Esophagus muscularis mucosa (tissue), 4 donors: ENCODE data around the gene SLC48A1. TPM values are rescaled to one million over a fixed set of nuclear protein-coding genes. Genes with fewer than 3 reads are reported as not detected.

Experiments
- DNase-seq: peaks from one replicate; pipeline ENCODE4 v3.0.0-alpha.2; 2017; ENCODE audit errors: extremely low spot score
- H3K27ac ChIP-seq, 4 donors: fragments of 200-600 bp; sonication (generic); replicated peaks in 1 of 4; 1 replicate in 3 of 4; 2 replicates in 1 of 4; pipeline ENCODE4 v1.5.1; 2016 to 2019; ENCODE audit warnings: mild to moderate bottlenecking in 1 of 4
- H3K27me3 ChIP-seq, 4 donors: fragments of 200-600 bp; sonication (generic); one replicate each; pipeline versions ENCODE4 v1.5.1 to v1.6.0; 2016 to 2019
- H3K36me3 ChIP-seq, 4 donors: fragments of 200-600 bp; sonication (generic); one replicate each; pipeline ENCODE4 v1.5.1; 2016 to 2019
- H3K4me1 ChIP-seq, 4 donors: fragments of 200-600 bp; sonication (generic); one replicate each; pipeline ENCODE4 v1.5.1; 2016 to 2019
- H3K4me3 ChIP-seq, 4 donors: fragments of 200-600 bp; sonication (generic); 1 replicate in 2 of 4; 2 replicates in 2 of 4; pipeline ENCODE4 v1.5.1; 2016 to 2019; ENCODE audit warnings: mild to moderate bottlenecking in 4 of 4, moderate library complexity in 1 of 4
- H3K9me3 ChIP-seq, 4 donors: fragments of 200-600 bp; sonication (generic); 1 replicate in 3 of 4; 2 replicates in 1 of 4; pipeline ENCODE4 v1.5.1; 2016 to 2019
- CTCF ChIP-seq, 3 experiments: fragments of 200-600 bp in 2 of 3; fragments of 450-650 bp in 1 of 3; sonication (generic) in 2 of 3; IDR thresholded peaks; one replicate each; pipeline ENCODE4 v1.5.1; 2017 to 2019; ENCODE audit warnings: antibody characterized with exemption in 3 of 3, mild to moderate bottlenecking in 2 of 3, moderate library complexity in 1 of 3
- EP300 ChIP-seq: sonication (generic); formaldehyde crosslinking; IDR thresholded peaks from one replicate; pipeline ENCODE4 v1.6.1; 2017; ENCODE audit warnings: antibody characterized with exemption
- POLR2A ChIP-seq: fragments of 450-650 bp; IDR thresholded peaks from one replicate; pipeline ENCODE4 v1.6.1; 2017; ENCODE audit warnings: antibody characterized with exemption, moderate library complexity, mild to moderate bottlenecking, low read depth
- POLR2AphosphoS5 ChIP-seq, 2 donors: sonication (generic); formaldehyde crosslinking; IDR thresholded peaks; one replicate each; pipeline ENCODE4 v1.6.1; 2017; ENCODE audit warnings: antibody characterized with exemption in 2 of 2
- WGBS: methylation state at CpG from one replicate; pipeline ENCODE4 v1.1.5; 2018; 5-methylcytosine and 5-hydroxymethylcytosine counted together
- intact Hi-C: fragments of 100-400 bp; cut with DNase I; formaldehyde crosslinking; loops from one replicate; pipeline ENCODE4 v1.15.1; 2023
- total RNA-seq, 4 donors: library from RNA; depleted of rRNA; stranded (reverse); fragments of >200 nt; gene quantifications; one replicate each; pipeline versions ENCODE4 v1.1.0 to v1.2.1, GENCODE V29; 2016

The SLC48A1 gene
- total RNA-seq, 4 donors from 2014 or later: 34.5 to 56.0 (median 40.7) TPM

DNA sequence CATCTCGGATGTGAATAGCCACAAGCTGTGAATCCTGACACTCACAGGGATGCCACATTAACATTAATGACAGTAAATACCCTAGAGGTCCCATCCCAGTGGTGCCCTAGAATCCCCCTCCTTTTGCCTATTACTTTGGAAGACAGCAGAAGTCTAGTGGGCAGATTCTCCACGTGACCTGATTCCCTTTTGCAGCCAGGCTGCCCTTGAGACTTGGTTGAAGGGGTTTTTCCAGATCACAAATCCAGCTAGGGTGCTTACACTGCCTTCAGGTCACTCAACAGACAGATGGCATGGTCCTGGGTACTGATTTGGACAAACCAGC is 38.0 kb downstream of the SLC48A1 start:
- no peak for DNase-seq
- H3K27me3 ChIP-seq: no peaks in the 10 kb centered on the region
- WGBS: 36% methylated on average over 2 of the region's 2 CpGs
- H3K4me3 ChIP-seq: peak overlapping the region in 3 of 4 donors; percentile 29 to 57 (median 50)
- H3K4me1 ChIP-seq: peaks cover 96 to 100% (median 99%) of the 10 kb centered on the region in 4 donors
- intact Hi-C loops: no loop called here
- TF ChIP-seq POLR2AphosphoS5 (IDR thresholded peaks at IDR 0.05): no peak
- no peak for TF ChIP-seq CTCF (IDR thresholded peaks at IDR 0.05)
- no peak for TF ChIP-seq POLR2A
- TF ChIP-seq EP300: no peak
- no peaks in the 10 kb centered on the region for H3K36me3 ChIP-seq
- H3K27ac ChIP-seq: peak overlapping the region; percentile 92 to 99 (median 98)
- H3K9me3 ChIP-seq: no peaks in the 10 kb centered on the region

DNA sequence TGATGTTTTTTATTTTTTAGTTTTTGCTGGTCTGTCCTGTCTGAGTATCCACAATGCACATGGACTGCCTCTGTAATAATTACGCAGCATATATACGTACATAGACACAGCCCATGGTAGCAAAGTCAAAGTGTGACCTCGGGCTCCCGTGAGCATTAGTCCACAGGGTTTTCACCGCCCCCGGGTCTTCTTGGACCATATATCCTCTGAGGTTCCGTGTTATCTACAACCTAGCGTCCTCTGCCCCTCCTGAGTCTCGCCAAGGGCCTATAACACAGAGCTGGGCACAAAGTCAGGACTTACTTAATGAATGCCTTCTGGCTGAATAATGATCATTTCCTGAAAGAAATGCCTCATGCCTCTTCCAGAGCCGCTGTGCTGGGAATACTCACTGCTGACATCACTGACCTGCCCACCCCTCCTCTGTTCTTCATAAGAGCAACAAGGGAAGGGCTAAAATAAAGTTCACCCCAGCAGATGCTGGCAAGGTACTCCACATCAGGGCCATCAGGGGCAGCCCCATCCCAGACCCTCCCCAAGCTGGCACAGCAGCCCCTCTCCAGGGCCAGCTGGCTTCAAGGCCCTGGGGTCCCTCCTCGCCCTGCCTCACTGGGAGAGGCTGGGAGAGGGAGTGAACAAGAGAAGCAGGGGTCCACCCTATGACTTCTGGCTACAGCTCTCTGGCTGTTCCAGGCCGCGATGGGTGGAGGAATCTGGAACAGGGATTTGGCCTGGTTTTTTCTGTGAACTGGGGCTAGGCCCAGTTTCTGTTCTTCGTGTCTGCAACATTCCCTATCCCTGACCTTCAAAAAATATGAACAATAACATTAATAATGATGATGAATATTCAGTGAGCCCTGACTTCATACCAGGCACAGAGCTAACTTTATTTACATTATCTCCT is 38.8 kb downstream of the SLC48A1 start:
- H3K9me3 ChIP-seq: no peaks in the 10 kb centered on the region
- no peaks in the 10 kb centered on the region for H3K36me3 ChIP-seq
- no peaks in the 10 kb centered on the region for H3K27me3 ChIP-seq
- intact Hi-C loops: no loop called here
- DNase-seq: no peak
- 28% methylated on average over 14 of the region's 14 CpGs for WGBS
- TF ChIP-seq CTCF (IDR thresholded peaks at IDR 0.05) (no peak), POLR2A (peak; percentile 29), POLR2AphosphoS5 (IDR thresholded peaks at IDR 0.05) (peak; percentile 55 to 79), EP300 (peak; percentile 81)
- H3K4me3 ChIP-seq: peak overlapping the region; percentile 46 to 57 (median 50)
- peak overlapping the region; percentile 92 to 99 (median 98) for H3K27ac ChIP-seq
- H3K4me1 ChIP-seq: peaks cover 96 to 100% (median 99%) of the 10 kb centered on the region in 4 donors

- peak overlapping the region; percentile 92 to 99 (median 98) for H3K27ac ChIP-seq
- WGBS: 2% methylated on average over 30 of the region's 37 CpGs
Measured at GRCh38 chr12:47812797-47813510, 39.9 kb downstream of the SLC48A1 start.

DNA sequence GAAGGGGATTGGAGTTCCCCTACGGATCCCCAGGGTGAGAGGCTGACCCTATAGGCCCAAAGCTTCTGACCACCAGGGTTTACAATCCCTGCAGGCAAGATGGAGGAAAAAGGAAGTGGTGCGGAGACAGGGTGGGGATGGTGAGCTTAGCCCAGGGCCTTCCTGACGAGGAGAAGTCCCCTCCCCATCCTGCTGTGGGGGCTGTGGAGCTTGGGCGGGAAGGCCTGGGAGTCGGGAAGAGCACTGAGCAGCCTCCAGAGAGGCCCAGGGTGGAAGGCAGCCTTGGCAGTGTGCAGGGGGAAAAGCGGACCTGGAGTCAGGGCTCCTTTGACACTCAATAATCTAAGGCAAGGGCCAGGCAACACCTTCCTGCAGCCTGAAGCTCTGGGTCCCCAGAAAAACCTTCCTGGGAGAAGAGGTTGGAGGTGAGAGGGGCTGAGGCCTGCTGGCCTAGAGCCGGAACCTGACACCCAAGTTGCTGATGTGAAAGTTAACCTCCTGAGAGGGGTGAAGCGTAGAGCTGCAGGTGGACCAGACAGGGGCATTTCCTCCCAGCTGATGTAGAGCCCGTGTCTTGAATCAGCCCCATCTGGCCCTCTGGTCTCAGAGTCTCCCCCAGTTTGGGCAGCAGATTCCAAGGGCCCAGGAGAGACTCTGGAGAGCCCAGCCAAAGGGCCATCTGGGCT is 40.6 kb downstream of the SLC48A1 start:
- DNase-seq: no peak

More at GRCh38 chr12:47812797-47813510, 39.9 kb downstream of the SLC48A1 start:
- H3K4me3 ChIP-seq: peak overlapping the region; percentile 46 to 57 (median 50)
- DNase-seq: peak; percentile 98
- intact Hi-C loops: no loop called here
- H3K36me3 ChIP-seq: peaks cover 0 to 7% (median 0%) of the 10 kb centered on the region in 4 donors
- no peaks in the 10 kb centered on the region for H3K27me3 ChIP-seq
- no peak for TF ChIP-seq POLR2A
- TF ChIP-seq POLR2AphosphoS5 (IDR thresholded peaks at IDR 0.05): peak; percentile 82
- peak; percentile 22 for TF ChIP-seq EP300
- H3K4me1 ChIP-seq: peaks cover 96 to 100% (median 99%) of the 10 kb centered on the region in 4 donors
- H3K9me3 ChIP-seq: no peaks in the 10 kb centered on the region

More for the DNA sequence above, 40.6 kb downstream of the SLC48A1 start:
- Histone ChIP-seq H3K27ac (peak overlapping the region; percentile 92 to 99 (median 98)), H3K27me3 (no peaks in the 10 kb centered on the region), H3K4me3 (peak overlapping the region; percentile 46 to 57 (median 50)), H3K4me1 (peaks cover 96 to 100% (median 99%) of the 10 kb centered on the region in 4 donors), H3K9me3 (no peaks in the 10 kb centered on the region), H3K36me3 (peaks cover 0 to 11% (median 0%) of the 10 kb centered on the region in 4 donors)
- no peak for TF ChIP-seq EP300
- no peak for TF ChIP-seq POLR2A
- no peak for TF ChIP-seq POLR2AphosphoS5 (IDR thresholded peaks at IDR 0.05)
- TF ChIP-seq CTCF (IDR thresholded peaks at IDR 0.05): no peak
- intact Hi-C loops: no loop called here
- 21% methylated on average over 7 of the region's 9 CpGs for WGBS
